HG02571 (cell line): ENCODE measurements around the gene EPHB3.

Experiments
- ATAC-seq: cut with Tn5 transposase; IDR thresholded peaks from one replicate; pipeline ENCODE4 v1.9.1; 2021; ENCODE audit warnings: mild to moderate bottlenecking, moderate library complexity; ENCODE audit not compliant: unreplicated experiment

EPHB3 gene

DNA sequence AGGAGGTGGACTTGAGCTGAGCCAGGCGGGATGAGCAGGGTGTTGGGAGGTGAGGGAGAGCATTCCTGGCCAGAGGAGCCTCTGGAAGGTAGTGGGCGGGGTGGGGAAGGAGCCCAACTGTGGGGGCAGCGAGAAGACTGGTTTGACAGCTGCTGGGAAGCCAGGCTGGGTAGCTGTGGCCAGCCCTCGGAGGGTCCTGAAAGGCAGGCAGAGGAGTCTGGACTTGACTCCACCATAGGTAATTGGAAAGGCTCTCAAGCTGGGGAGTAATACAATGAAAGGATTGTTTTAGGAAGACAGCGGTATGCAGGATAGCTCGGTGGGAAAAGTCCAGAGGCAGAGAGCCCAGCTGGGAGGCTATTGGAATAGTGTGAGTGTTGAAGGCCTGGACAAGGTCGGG lies 17.2 kb downstream of the EPHB3 start:
- no peak for ATAC-seq

DNA sequence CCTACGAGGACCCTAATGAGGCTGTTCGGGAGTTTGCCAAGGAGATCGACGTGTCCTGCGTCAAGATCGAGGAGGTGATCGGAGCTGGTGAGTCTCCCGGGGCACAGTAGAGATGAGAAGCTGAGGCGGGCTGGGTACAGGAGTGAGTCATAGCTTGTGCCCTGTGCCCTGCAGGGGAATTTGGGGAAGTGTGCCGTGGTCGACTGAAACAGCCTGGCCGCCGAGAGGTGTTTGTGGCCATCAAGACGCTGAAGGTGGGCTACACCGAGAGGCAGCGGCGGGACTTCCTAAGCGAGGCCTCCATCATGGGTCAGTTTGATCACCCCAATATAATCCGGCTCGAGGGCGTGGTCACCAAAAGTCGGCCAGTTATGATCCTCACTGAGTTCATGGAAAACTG lies 17.9 kb downstream of the EPHB3 start:
- ATAC-seq = no peak

DNA sequence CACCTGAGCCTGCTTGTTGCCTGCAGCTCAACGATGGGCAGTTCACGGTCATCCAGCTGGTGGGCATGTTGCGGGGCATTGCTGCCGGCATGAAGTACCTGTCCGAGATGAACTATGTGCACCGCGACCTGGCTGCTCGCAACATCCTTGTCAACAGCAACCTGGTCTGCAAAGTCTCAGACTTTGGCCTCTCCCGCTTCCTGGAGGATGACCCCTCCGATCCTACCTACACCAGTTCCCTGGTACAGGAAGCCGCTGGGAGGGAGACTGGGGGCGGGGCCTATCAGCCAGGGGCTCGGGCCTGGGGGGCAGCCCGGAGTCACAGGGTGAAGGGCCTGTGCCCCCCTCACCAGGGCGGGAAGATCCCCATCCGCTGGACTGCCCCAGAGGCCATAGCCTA lies 18.8 kb downstream of the EPHB3 start:
- no peak for ATAC-seq

DNA sequence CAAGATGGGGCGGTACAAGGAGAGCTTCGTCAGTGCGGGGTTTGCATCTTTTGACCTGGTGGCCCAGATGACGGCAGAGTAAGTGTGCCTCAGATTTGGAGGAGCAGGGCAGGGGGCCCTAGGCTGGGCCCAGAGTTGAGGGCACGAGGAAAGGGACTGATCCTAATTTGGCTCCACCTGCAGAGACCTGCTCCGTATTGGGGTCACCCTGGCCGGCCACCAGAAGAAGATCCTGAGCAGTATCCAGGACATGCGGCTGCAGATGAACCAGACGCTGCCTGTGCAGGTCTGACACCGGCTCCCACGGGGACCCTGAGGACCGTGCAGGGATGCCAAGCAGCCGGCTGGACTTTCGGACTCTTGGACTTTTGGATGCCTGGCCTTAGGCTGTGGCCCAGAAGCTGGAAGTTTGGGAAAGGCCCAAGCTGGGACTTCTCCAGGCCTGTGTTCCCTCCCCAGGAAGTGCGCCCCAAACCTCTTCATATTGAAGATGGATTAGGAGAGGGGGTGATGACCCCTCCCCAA lies 19.8 kb downstream of the EPHB3 start:
- no peak for ATAC-seq

DNA sequence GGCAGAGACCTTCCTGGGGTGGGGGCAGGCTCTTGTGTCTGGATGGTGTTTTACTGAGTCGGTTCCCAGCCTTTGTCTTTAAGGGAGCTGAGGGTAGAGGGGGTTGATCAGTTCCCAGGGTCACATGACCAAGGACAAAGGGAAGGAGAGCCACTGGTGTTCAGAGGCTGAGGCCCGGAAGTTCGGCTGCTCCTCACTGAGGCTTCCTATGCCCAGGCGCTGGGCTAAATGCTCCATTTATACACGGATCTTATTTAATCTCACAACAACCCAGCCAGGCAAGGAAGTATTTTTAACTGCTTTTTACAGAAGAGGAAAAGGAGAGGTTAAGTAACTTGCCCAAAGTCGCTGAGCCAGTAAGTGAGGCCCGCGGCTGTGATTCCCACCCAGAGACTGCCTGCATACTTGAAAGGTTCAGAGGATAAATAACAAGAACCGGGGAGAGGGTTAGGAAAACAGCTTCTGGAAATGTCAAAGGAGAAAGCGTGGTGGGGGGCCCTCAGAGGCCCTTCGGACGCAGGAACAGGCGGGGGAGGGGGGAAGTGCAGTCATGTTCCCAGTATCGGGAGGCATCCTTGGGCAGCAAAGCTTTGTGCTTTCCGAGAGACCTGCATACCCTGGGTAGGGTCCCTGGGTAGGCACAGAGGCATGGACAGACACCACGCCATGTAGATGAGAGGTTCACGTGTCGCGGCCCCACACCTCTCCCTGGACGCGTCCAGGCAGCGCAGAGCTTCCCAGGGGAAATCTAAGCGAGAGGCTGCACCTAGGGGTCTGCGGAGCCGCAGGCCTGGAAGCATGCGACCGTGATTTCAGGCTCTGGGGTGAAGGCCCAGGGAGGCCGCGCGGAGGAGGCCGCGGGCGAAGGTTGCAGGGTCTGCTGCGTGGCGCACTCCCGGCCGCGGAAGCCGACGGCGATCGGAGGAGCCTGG lies 21.3 kb downstream of the EPHB3 start:
- no peak for ATAC-seq

DNA sequence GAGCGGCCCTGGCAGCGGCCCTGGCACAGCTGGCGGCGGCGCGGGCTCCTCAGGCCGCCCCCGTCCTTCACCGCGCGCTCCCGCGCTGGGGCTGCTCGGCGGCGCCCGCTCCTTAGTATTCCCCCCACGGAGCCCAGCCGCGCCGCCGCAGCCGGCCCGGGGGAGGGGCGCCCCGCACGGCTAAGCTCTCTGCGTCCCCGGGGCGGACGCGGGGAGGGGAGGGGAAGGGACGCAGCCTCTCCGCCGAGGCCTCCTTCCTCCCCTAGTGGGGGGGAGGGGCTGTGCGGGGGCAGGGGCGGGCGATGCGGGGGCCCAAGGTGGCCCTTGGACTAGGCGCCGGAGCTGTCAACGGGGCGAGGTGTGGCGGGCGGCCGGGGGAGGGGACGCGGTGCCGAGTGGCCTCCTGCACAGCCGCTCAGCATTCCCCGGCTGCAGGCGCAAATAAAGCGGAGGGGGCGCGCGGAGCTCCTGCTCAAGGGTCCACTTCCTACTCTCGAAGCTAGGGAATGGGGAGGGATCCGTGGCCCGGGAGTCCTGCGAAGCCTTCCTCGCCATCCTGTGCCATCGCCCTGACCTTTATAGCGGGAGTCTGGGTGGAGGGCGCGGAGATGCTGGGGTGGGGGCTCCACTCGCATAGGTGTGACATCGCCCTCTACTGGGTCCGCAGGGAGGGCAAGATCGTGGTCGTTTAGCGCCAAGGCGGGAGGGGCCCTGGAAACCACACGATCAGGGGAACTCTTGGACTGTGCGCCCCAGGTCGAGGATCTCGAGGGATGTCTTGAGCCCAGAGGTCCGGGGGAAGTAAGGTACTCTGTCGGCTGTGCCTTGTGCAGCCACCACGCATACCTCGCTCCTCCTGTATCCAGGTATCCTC lies 22.2 kb downstream of the EPHB3 start:
- ATAC-seq = no peak

DNA sequence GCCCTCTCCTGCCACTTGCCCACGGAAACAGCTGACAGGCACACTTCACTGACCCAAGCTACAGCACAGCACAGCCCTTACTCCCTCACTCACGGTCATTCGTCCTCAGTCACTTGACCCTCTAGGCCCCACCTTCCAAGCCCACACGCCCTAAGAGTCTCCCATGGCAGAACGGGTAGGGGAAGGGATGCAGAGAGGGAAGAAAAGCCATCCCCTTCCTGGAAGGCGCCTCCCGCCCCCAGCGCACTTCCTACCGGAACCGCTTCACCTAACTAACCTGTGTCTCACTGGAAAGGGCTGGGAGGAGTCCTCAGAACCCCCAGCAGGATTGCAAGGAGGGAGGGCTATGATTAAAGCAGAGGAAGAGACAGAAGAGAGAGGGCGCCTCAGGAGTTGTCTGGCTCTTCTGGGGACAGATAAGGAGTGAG lies 22.9 kb downstream of the EPHB3 start:
- ATAC-seq = no peak

DNA sequence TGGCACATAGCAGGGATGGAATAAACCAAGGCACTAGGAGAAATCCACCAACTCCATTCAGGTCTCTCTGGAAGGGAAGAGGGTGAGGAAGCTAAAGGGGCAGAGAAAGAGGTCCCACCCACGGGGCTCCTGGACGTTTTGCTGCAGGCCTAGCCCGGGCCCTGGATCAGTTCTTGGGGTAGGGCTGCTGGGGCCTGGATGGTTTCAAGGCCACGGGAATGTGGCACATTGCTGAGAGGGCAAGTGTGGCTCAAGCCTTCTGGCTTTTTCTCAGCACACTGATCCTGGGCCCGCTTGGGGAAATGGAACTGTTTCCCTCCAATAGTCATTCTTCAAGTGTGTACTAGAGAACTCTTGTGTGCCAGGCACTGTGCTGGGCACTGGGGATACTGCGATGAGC lies 24.0 kb downstream of the EPHB3 start:
- ATAC-seq = no peak

DNA sequence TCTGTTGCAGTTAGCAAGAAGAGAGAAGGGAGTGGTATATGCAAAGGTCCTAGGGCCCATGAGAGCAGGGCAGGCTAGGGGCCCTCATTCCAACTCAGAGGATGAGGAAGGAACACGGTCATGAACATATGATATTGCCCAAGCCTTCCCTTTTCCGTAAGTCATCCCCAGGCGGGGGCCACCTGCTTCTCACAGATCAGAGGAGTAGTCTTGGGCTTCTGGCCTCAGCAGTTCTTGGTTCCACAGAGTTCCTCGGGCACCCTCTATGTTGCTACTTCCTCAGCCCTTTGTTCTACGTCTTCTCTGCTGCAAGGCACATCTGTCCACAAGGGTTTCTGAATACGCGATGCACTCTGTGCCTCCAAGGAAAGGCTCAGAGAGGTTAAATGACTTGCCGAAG lies 25.3 kb downstream of the EPHB3 start:
- ATAC-seq = no peak

DNA sequence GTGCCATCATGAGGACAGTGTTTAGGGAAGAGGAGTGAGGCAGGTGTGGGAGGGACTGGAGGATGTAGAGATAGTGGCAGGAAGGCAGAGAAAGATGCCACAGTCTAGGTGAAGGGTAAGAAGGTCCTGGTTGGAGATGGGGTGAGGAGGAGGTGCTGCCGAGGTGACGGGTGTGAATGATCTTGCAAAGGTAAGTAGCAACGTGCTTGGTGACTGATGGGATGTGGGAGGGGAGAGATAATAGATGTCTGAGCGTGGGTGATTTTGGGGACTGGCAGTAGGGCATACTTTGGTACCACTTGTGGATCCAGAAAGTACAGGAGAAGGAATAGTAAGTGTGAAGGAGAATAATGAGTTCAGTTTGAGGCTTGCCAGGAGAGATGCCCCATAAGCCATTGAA lies 27.2 kb downstream of the EPHB3 start:
- ATAC-seq = no peak

DNA sequence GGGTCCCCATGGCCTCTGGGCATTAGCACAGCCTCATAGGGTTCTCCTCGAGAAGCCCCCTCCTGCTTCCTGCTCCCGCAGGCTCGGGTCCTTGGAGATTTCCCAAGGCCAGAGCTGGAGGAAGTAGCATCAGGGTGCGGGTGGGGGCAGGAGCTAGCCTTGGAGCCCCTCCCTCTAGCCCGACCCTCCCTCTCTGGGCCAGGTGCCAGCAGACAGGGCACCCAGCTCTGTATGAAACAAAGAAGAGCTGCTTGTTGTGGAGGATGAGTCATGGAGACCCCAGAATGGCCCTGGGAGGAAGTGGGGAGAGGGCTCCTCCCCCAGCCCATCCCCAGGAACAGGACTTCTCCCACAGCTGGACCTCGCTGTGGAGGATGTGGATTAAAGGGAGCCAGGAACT lies 29.2 kb downstream of the EPHB3 start:
- ATAC-seq = no peak

DNA sequence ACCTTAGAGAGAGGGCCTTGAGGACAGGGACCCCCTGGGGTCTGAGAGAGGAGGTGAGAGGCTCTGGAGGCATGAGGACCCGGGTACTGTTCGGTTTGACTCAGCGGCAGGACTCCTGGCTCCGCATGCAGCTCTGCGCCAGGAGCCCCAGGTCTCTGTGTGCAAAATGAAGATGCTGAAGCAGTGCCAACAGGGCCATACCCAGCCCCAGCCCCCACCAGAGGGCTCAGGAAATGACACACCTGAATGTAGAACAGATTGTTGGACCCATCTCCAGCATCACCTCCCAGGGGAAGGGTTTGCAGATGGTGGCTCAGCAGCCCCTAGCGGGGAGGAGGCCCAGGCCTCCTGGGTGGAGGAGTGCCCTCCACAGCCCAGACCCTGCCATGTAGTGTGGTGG lies 30.2 kb downstream of the EPHB3 start:
- ATAC-seq = no peak

DNA sequence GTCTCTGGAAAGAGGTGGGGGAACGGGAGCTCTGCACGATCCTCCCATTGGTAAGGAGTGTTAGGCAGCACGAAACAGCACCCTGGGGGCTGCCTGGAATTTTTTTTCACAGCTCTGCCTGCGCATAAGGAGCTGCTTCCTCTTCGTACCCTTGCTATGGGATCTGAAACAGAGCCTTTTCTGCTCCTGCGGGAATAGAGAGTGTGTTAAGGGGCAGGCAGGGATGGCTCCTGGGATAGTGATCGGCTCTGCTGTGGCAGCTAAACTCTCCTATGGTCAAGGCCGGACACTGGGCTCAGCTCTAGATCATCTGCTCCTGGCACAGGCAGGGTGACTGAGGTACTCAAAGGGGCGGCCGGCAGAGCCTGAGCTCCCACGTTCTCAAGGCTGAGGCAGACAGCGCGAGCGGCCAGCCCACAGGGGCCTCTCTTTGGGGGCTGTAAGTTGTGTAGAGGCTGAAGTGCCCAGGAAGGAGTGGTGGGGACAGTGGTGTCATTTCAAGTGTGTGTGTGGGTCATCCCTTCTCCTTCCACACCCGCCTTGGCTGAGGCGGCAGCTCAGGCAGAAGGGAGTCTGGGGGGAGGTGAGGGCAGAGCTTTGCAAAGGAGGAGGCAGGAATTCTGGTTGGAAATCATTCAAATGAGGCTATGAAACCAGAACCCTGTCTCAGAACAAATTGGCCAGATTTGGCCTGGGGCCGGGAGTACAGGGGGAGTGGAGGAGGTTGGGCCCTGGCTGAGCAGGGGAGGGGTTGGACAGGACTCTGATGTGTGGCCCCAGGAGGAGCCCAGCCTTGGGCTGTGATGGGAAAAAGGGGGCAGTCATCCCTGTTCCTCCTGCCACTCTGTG lies 31.0 kb downstream of the EPHB3 start:
- ATAC-seq = no peak

DNA sequence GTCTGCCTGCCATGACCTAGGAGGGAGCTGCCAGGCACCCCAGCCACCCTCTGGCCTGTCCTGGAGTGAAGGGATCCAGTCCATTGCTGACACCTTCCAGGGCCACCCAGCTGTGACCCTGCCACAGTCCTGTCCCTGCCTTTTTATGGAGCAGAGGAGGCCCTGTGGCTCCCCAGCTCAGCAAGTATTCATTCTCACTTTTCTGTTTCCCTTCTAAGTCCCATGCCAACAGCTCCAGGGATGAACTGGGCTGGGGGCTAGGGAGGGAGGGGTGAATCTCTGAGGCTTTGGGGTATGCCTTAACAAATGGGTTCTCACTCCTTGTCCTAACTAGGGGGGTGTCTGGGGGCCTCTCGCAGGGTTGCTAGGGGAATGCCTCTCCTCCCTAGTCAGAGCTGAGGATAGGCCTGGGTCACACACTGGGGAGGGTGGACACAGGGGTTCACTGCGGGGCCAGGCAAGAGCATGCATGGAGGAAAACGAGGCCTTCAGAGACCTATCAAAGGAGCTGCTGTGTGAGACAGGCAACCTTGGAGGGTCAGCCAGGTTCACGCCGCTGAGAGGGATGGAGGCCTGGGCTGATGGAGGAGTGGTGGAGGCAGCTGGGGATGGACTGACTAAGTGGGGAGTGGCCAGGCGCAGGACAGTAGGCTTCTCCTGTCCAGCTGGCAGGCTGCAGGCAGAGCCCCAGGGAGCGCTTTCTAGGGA lies 31.8 kb downstream of the EPHB3 start:
- ATAC-seq = no peak

DNA sequence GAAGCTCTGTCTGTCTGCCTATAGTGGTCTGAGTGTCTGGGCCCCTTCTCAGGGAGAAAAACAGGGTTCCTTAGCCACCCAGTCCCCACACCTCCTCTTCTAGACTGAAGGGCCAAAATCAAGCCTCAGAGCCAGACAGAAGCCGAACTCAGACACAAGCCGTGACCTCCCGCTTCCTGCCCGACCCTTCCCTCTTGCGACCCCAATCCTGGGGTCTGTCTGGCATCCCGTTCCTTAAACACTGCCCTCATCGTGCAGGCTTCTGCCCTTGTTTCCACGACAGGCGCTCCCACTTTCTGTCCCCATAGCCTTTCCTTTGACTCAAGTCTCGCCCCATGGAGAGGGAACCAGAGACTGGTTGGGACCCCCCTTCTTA lies 32.3 kb downstream of the EPHB3 start:
- ATAC-seq = no peak

DNA sequence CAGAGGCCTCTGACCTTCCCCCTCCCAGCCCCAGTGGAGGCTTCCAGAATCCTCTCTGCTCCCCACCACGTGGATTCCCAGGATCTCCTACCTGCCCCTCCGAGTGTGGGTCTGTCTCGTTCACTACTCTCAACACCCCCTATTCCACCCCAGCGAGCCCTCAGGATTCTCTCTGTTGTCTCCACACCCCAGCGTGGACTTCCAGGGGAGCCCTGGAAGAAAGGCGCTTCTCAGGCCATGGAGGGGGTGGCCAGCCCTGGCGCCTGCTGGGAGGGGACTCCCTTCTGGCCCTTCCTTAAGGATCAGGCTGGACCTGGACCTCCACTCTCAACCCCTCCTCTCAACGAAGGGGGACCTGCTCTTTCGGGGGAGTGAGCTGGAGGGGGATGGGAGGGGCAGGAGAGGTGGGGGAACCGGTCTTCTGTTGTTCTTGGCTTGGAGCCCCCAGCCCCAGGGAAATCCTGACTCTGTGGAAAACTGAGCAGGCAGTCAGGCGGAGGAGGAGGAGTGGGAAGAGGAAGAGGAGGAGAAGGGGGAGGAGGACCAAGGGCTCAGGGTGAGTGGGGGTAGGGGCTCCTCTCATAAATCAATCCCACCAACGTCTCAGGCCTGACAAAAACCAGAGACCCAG lies 32.9 kb downstream of the EPHB3 start:
- ATAC-seq = no peak

DNA sequence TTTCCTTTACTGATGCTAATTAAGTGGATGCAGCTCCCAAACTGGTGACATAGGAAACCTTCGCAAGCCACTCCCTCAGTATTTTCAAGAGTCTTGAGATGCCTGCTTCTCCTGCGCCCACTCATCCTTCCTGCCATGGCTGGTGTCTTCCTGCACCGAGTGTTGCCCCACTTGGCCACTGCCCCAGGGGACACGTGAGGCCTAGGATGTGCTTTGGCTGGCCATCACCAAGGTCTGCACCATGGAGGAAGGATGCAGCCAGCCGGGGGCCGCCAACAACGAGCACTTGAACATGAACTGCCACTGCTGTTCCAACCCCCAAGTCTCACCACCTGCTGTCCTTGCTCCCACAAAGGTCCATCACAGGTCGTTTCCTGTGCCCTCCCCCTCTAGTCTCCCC lies 34.1 kb downstream of the EPHB3 start:
- no peak for ATAC-seq

DNA sequence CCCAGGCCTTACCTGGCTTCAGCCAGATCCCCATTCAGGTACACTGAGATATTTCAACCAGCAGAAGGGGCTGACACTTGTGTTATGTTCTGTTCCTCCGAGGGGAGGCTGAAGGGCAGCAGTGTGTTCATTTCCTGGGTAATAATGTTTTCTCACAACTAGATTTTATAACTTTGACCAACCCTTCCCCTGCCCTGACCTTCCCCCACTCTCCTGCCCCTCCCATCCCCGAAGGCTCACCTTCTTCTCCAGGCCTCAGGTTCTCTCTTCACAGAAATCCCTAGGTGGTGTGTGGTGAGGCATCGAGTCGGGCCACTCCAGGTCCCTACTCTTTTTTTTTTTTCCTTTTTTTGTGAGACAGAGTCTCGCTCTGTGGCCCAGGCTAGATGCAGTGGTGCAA lies 34.6 kb downstream of the EPHB3 start:
- no peak for ATAC-seq

DNA sequence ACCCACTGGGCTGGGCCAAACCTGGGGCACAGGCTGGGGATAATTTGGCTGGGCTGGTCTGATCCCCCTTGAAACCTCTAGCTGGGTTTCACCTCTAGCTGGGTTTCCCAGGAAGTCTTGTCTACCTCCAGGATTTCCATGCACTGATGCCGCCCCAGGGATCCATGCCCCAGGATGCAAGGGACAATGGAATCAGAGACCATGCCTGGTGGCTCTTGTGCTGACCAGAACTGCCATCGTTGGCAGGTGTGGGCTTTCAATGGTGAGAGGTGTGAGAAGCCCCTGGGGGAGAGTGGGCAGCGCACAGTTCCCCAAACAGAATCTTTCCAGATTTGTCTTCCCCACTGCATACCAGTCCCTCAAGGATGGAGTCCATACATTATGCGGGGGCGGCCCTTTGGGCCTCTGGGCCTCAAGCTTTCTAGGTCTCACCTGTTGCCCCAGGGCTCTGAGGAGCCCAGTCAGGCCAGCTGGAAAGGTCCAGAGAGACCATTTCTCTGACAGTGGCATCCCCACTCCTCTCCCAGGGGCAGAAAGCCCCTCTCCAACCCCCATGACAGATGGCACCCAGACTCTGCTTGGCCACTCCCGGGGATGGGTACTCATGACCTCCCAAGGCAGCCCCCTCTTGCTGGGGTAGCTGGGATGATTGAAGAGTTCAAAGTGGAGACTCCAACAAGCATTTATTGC lies 35.4 kb downstream of the EPHB3 start:
- no peak for ATAC-seq
